ENCODE measurements around the gene AMER1.

The AMER1 gene

DNA sequence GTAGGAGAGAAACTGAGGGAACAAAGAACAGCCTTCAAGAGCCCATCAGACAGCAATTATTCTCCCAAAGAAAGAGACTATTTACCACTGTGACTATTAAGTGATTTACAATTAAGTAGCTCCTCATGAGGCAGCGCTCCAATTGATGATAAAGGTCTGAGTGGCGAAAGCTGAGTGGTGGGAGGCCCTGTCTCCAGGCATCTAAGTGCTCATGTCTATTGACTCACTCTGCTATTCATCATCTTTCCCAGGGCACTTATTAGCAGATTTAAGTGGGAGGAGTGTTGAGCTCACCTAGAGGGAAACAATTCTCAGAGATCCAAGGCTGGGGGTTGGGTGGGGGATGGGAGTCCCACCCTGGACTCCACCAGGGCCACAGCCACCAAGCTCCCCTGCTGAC, 23.3 kb downstream of the AMER1 start:
- H3K27ac ChIP-seq = no peak overlapping the region
- H3K9me3 ChIP-seq = no peaks in the 10 kb centered on the region
- H3K36me3 ChIP-seq = no peaks in the 10 kb centered on the region
- no peak overlapping the region for H3K4me3 ChIP-seq (ENCODE audit: low read depth in 1 of 2, low read length in 1 of 2)
- TF ChIP-seq, protein P1, sequence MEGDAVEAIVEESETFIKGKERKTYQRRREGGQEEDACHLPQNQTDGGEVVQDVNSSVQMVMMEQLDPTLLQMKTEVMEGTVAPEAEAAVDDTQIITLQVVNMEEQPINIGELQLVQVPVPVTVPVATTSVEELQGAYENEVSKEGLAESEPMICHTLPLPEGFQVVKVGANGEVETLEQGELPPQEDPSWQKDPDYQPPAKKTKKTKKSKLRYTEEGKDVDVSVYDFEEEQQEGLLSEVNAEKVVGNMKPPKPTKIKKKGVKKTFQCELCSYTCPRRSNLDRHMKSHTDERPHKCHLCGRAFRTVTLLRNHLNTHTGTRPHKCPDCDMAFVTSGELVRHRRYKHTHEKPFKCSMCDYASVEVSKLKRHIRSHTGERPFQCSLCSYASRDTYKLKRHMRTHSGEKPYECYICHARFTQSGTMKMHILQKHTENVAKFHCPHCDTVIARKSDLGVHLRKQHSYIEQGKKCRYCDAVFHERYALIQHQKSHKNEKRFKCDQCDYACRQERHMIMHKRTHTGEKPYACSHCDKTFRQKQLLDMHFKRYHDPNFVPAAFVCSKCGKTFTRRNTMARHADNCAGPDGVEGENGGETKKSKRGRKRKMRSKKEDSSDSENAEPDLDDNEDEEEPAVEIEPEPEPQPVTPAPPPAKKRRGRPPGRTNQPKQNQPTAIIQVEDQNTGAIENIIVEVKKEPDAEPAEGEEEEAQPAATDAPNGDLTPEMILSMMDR (IDR thresholded peaks at IDR 0.05) = no peak
- no peaks in the 10 kb centered on the region for H3K27me3 ChIP-seq
- no peaks in the 10 kb centered on the region for H3K4me1 ChIP-seq (ENCODE audit: control insufficient read depth in 1 of 2, insufficient read depth in 1 of 2, low read depth in 1 of 2, low read length in 1 of 2)

DNA sequence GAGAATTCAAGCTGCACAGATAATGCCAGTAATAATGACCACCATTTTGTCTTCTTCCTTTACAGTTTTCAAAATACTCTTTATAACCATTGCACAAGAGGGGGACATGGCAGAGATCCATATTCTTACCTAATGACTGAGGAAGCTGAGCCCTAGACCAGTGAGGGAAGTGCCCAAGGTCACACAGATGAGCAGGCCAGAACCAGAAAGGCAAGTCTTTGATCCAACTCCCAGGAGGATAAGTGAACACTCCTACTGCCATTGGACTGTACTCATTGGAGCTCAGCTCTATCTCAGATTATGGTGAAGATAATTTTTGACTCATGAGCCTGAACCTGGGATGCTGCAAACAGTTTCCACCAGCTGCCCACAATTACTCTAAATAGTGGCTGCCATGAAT, 28.6 kb downstream of the AMER1 start:
- Histone ChIP-seq H3K4me1 (ENCODE audit: control insufficient read depth in 1 of 2, insufficient read depth in 1 of 2, low read depth in 1 of 2, low read length in 1 of 2) (no peaks in the 10 kb centered on the region), H3K36me3 (no peaks in the 10 kb centered on the region), H3K27ac (no peak overlapping the region), H3K27me3 (no peaks in the 10 kb centered on the region), H3K9me3 (no peaks in the 10 kb centered on the region), H3K4me3 (ENCODE audit: low read depth in 1 of 2, low read length in 1 of 2) (no peak overlapping the region)
- TF ChIP-seq, protein P1 (IDR thresholded peaks at IDR 0.05) = no peak

DNA sequence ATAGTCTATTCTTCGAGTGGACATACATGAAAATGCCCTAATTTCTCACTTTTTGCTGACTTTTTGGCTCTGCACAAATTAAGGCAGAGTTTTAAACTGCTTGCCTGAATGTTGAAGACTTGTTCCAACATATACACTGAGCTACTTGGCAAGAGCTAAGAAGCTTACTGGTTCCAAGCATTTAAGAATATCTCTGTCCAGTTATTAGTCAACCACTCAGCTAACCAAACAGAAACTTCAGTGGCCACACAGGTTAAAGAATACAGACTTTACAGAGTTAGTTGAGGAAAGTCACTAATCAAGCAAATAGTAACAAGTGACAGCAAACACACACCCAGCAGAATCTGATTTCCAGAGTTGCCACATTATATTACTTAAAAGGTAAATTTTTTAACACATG, 35.5 kb downstream of the AMER1 start:
- Histone ChIP-seq H3K36me3 (no peaks in the 10 kb centered on the region), H3K27ac (no peak overlapping the region), H3K27me3 (no peaks in the 10 kb centered on the region), H3K4me1 (ENCODE audit: control insufficient read depth in 1 of 2, insufficient read depth in 1 of 2, low read depth in 1 of 2, low read length in 1 of 2) (no peaks in the 10 kb centered on the region), H3K9me3 (no peaks in the 10 kb centered on the region), H3K4me3 (ENCODE audit: low read depth in 1 of 2, low read length in 1 of 2) (no peak overlapping the region)
- TF ChIP-seq, protein P1 (IDR thresholded peaks at IDR 0.05) = no peak

DNA sequence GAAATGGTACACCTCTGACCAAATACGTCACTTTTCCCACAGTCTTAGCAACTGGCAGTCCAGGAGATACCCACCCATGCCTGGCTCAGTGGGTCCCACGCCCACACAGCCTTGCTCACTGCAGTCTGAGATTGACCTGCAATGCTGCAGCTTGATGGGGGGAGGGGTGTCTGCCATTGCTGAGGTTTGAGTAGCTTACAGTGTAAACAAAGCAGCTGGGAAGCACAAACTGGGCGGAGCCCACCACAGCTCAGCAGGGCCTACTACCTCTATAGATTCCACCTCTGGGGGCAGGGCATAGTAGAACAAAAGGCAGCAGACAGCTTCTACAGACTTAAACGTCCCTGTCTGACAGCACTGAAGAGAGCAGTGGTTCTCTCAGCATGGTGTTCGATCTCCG, 52.7 kb downstream of the AMER1 start:
- Histone ChIP-seq H3K4me1 (ENCODE audit: control insufficient read depth in 1 of 2, insufficient read depth in 1 of 2, low read depth in 1 of 2, low read length in 1 of 2) (no peaks in the 10 kb centered on the region), H3K27ac (no peak overlapping the region), H3K9me3 (no peaks in the 10 kb centered on the region), H3K36me3 (no peaks in the 10 kb centered on the region), H3K4me3 (ENCODE audit: low read depth in 1 of 2, low read length in 1 of 2) (no peak overlapping the region), H3K27me3 (no peaks in the 10 kb centered on the region)
- TF ChIP-seq, protein P1 (IDR thresholded peaks at IDR 0.05) = no peak

DNA sequence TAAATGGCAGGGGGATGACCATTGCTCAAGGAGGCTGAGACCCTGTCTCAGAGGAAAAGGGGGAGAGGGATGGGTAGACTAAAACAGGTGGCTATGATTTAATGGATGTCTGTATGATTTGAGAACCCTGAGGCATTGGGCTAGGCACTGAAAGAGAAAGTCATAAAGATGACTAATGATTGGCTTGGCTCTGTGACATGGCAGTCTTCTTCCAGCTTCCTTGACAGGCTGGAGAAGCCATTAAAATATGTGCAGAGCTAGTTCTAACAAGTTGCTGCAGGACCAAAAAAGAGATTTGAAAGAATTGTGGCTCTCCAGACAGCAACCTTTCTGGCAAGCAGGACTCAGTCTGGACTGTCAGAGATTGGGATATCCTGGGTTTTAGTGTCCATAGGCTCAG, 53.6 kb downstream of the AMER1 start:
- Histone ChIP-seq H3K27ac (no peak overlapping the region), H3K4me1 (ENCODE audit: control insufficient read depth in 1 of 2, insufficient read depth in 1 of 2, low read depth in 1 of 2, low read length in 1 of 2) (no peaks in the 10 kb centered on the region), H3K9me3 (no peaks in the 10 kb centered on the region), H3K36me3 (no peaks in the 10 kb centered on the region), H3K27me3 (no peaks in the 10 kb centered on the region), H3K4me3 (ENCODE audit: low read depth in 1 of 2, low read length in 1 of 2) (no peak overlapping the region)
- TF ChIP-seq, protein P1 (IDR thresholded peaks at IDR 0.05) = no peak

DNA sequence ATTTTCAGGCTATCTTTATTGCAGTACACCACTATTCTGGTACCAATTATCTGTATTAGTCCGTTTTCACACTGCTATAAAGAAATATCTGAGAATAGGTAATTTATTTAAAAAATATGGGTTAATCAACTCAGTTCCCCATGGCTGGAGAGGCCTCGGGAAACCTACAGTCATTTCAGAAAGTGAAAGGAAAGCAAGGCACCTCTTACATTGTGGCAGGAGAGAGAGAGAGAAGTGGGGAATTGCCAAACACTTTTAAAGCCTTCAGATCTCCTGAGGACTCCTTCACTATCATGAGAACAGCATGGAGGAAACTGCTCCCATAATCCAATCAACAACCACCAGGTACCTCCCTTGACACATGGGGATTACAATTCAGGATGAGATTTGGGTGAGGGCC, 54.7 kb downstream of the AMER1 start:
- no peaks in the 10 kb centered on the region for H3K36me3 ChIP-seq
- H3K9me3 ChIP-seq = no peaks in the 10 kb centered on the region
- TF ChIP-seq, protein P1 (IDR thresholded peaks at IDR 0.05) = no peak
- no peak overlapping the region for H3K27ac ChIP-seq
- no peak overlapping the region for H3K4me3 ChIP-seq (ENCODE audit: low read depth in 1 of 2, low read length in 1 of 2)
- H3K27me3 ChIP-seq = no peaks in the 10 kb centered on the region
- no peaks in the 10 kb centered on the region for H3K4me1 ChIP-seq (ENCODE audit: control insufficient read depth in 1 of 2, insufficient read depth in 1 of 2, low read depth in 1 of 2, low read length in 1 of 2)
